A549 (cell line): Measurements from ENCODE around the gene COG3. TPM values are rescaled to one million over a fixed set of nuclear protein-coding genes. Genes with fewer than 3 reads are reported as not detected.

Experiments used
- ATAC-seq, 2 experiments: fragments of 200-7000 bp in 1 of 2; fragments of >200 bp in 1 of 2; cut with Nextera tagmentation in 1 of 2; cut with Tn5 transposase in 1 of 2; 3 replicates each; pipeline versions ENCODE4 v1.8.0 to v1.9.1; 2018 to 2020; ENCODE audit warnings: mild to moderate bottlenecking in 1 of 2, moderate library complexity in 1 of 2
- CTCF ChIA-PET: fragments of 300-600 bp; sonication (Branson Sonifier 250); formaldehyde crosslinking; extraction: SDS; loops from one replicate; lab custom pipeline; 2021; ENCODE audit warnings: antibody characterized with exemption, inconsistent platforms; lab: Yijun Ruan, JAX
- POLR2A ChIA-PET: fragments of 350-600 bp; formaldehyde crosslinking; extraction: SDS; loops from one replicate; lab custom pipeline; 2021; ENCODE audit warnings: antibody characterized with exemption, inconsistent platforms; lab: Yijun Ruan, JAX
- DNase-seq, 2 experiments: peaks; one replicate each; pipeline versions ENCODE4 v3.0.0 to v3.0.0-alpha.2; 2011 to 2016; ENCODE audit warnings: low read depth in 1 of 2, low spot score in 1 of 2
- FAIRE-seq: peaks from 2 replicates; lab custom pipeline; 2011; peaks lifted over from hg19 to GRCh38; lab: Jason Lieb, UNC
- H3K27ac ChIP-seq, 2 experiments: fragments of >200 bp; sonication (Bioruptor Twin); formaldehyde crosslinking; 3 replicates each; pipeline ENCODE4 v1.5.1; 2016 to 2017
- H3K4me1 ChIP-seq: fragments of >200 bp; sonication (Bioruptor Twin); formaldehyde crosslinking; 3 replicates; pipeline ENCODE4 v1.6.1; 2016
- H3K4me2 ChIP-seq: fragments of >200 bp; sonication (Bioruptor Twin); formaldehyde crosslinking; 3 replicates; pipeline ENCODE4 v1.6.1; 2016
- H3K4me3 ChIP-seq: fragments of >200 bp; sonication (Bioruptor Twin); formaldehyde crosslinking; 3 replicates; pipeline ENCODE4 v1.5.1; 2016
- H3K9me3 ChIP-seq: fragments of >200 bp; sonication (Bioruptor Twin); formaldehyde crosslinking; 3 replicates; pipeline ENCODE4 v1.6.1; 2016
- BCL3 ChIP-seq: fragments of >200 bp; sonication (Bioruptor Twin); formaldehyde crosslinking; IDR thresholded peaks from 3 replicates; pipeline ENCODE4 v1.6.1; 2016
- CBX2 ChIP-seq: fragments of 200-600 bp; sonication (generic); IDR thresholded peaks from 2 replicates; pipeline ENCODE4 v1.6.1; 2016; ENCODE audit warnings: low read depth, mild to moderate bottlenecking, borderline replicate concordance
- CHD2 ChIP-seq: fragments of 150-350 bp; IDR thresholded peaks from 2 replicates; pipeline ENCODE4 v1.6.1; 2014; ENCODE audit warnings: low read length; ENCODE audit not compliant: partially characterized antibody
- CHD4 ChIP-seq: fragments of 200-600 bp; sonication (generic); IDR thresholded peaks from 2 replicates; pipeline ENCODE4 v1.6.1; 2016; ENCODE audit warnings: antibody characterized with exemption, mild to moderate bottlenecking, borderline replicate concordance
- FOSL2 ChIP-seq, 2 experiments: fragments of 450-650 bp in 1 of 2; fragments of >200 bp in 1 of 2; sonication (Bioruptor Twin) in 1 of 2; formaldehyde crosslinking; IDR thresholded peaks; 2 replicates each; pipeline versions ENCODE4 v1.5.0 to v1.6.1; 2016 to 2020; ENCODE audit warnings: mild to moderate bottlenecking in 1 of 2, moderate library complexity in 1 of 2
- HEYL ChIP-seq: fragments of 250-450 bp; sonication (Bioruptor Pico); IDR thresholded peaks from 2 replicates; pipeline ENCODE4 v1.8.0; 2021; ENCODE audit warnings: mild to moderate bottlenecking, moderate library complexity
- MAFK ChIP-seq: fragments of 450-650 bp; IDR thresholded peaks from 2 replicates; pipeline ENCODE4 v1.6.1; 2014; ENCODE audit not compliant: partially characterized antibody
- MAZ ChIP-seq: fragments of 150-350 bp; IDR thresholded peaks from 2 replicates; pipeline ENCODE4 v1.6.1; 2014; ENCODE audit warnings: antibody characterized with exemption, low read depth, low read length, borderline replicate concordance
- MYC ChIP-seq: IDR thresholded peaks from 2 replicates; pipeline ENCODE4 v1.6.1; 2012; ENCODE audit warnings: mild to moderate bottlenecking, inconsistent platforms, low read length, improper control_type of control experiment, borderline replicate concordance
- NFE2L2 ChIP-seq: fragments of 150-350 bp; conservative IDR thresholded peaks from 2 replicates; pipeline ENCODE4 v1.6.1; 2014; ENCODE audit warnings: low read length
- NR3C1 ChIP-seq: fragments of >200 bp; sonication (Bioruptor Twin); formaldehyde crosslinking; IDR thresholded peaks from 3 replicates; pipeline ENCODE4 v1.6.1; 2017
- POLR2A ChIP-seq: IDR thresholded peaks from 2 replicates; pipeline ENCODE4 v1.6.1; 2012; ENCODE audit warnings: mild to moderate bottlenecking, low read length
- RAD21 ChIP-seq, 2 experiments: fragments of >200 bp in 1 of 2; sonication (Bioruptor Twin) in 1 of 2; formaldehyde crosslinking in 1 of 2; IDR thresholded peaks in 1 of 2; conservative IDR thresholded peaks in 1 of 2; 2 replicates in 1 of 2; 3 replicates in 1 of 2; pipeline ENCODE4 v1.6.1; 2012 to 2018; ENCODE audit warnings: inconsistent platforms in 1 of 2
- RFX5 ChIP-seq: fragments of 450-650 bp; IDR thresholded peaks from 2 replicates; pipeline ENCODE4 v1.7.1; 2014; ENCODE audit warnings: antibody characterized with exemption, mild to moderate bottlenecking, moderate library complexity
- SMC3 ChIP-seq: fragments of >200 bp; sonication (Bioruptor Twin); formaldehyde crosslinking; IDR thresholded peaks from 3 replicates; pipeline ENCODE4 v1.6.1; 2018; ENCODE audit warnings: inconsistent platforms
- TFCP2L1 ChIP-seq: fragments of 250-450 bp; sonication (Bioruptor Pico); IDR thresholded peaks from 2 replicates; pipeline ENCODE4 v1.5.0; 2021; ENCODE audit warnings: mild to moderate bottlenecking
- TP53 ChIP-seq: fragments of 250-450 bp; sonication (Bioruptor Pico); IDR thresholded peaks from 2 replicates; pipeline ENCODE4 v1.5.0; 2021; ENCODE audit warnings: mild to moderate bottlenecking, moderate library complexity
- ZC3H11A ChIP-seq: fragments of 450-650 bp; IDR thresholded peaks from 2 replicates; pipeline ENCODE4 v1.6.1; 2014; ENCODE audit warnings: antibody characterized with exemption, mild to moderate bottlenecking
- WGBS: methylation state at CpG from one replicate; pipeline ENCODE4 v1.1.6; 2017; ENCODE audit errors: missing lambda C conversion rate; 5-methylcytosine and 5-hydroxymethylcytosine counted together
- polyA plus RNA-seq, 4 experiments: library from polyadenylated mRNA; depleted of rRNA in 3 of 4; stranded (reverse); fragments of >200 nt; fragmentation: RNase III in 1 of 4; extraction: RNeasy Plus Mini Kit Qiagen cat#74134 plus additional on column Dnase treatment in 1 of 4; gene quantifications; 2 replicates in 3 of 4; 3 replicates in 1 of 4; pipeline ENCODE4 v1.2.3, GENCODE V29; 2011 to 2017
- TF ChIP-seq, protein P1 (sequence below): fragments of >200 bp; sonication (Bioruptor Twin); formaldehyde crosslinking; IDR thresholded peaks from 3 replicates; pipeline ENCODE4 v1.5.1; 2016
- TF ChIP-seq, protein P2 (sequence below): fragments of 450-650 bp; IDR thresholded peaks from 2 replicates; pipeline ENCODE4 v1.6.1; 2014; ENCODE audit warnings: antibody characterized with exemption
- TF ChIP-seq, protein P3 (sequence below): IDR thresholded peaks from 2 replicates; pipeline ENCODE4 v1.6.1; 2012

Gene COG3
- polyA plus RNA-seq, 2 of the 4 experiments (the other 2 are of a cell fraction), result 8.2 to 23.3 TPM

DNA sequence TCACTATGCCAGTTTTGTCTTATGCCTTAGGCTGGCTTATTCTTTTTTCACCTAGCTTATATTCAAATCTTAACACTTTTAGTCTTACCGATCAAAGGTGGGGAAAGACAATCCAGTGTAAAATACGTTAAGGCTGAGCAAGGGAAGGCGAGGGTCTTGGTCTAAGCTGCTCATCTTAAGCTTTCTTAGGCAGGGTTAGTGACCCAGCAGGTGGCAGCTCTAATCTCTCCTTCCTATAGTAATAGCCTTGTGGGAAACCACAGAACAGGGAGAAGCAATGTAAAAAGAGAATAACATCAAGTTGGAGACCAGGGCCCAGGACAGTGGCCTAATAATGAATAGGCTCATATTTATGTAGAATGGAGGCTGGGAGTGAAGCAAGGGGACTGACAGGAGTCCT, 45.9 kb downstream of the COG3 start:
- 95% methylated on average over 3 of the region's 3 CpGs for WGBS
- ATAC-seq (0 out of 6 replicates have a peak, but pooled peaks of 1 of the 2 experiments have one; percentile 24), FAIRE-seq (no peak), DNase-seq (no peak)
- H3K9me3 ChIP-seq, result no peaks in the 10 kb centered on the region
- H3K4me1 ChIP-seq, result no peaks in the 10 kb centered on the region
- no peak overlapping the region for H3K27ac ChIP-seq
- H3K4me2 ChIP-seq, result no peak overlapping the region
- no peak for TF ChIP-seq CHD4
- POLR2A ChIA-PET, result no interaction called here
- H3K4me3 ChIP-seq, result no peak overlapping the region
- CTCF ChIA-PET, result no interaction called here

DNA sequence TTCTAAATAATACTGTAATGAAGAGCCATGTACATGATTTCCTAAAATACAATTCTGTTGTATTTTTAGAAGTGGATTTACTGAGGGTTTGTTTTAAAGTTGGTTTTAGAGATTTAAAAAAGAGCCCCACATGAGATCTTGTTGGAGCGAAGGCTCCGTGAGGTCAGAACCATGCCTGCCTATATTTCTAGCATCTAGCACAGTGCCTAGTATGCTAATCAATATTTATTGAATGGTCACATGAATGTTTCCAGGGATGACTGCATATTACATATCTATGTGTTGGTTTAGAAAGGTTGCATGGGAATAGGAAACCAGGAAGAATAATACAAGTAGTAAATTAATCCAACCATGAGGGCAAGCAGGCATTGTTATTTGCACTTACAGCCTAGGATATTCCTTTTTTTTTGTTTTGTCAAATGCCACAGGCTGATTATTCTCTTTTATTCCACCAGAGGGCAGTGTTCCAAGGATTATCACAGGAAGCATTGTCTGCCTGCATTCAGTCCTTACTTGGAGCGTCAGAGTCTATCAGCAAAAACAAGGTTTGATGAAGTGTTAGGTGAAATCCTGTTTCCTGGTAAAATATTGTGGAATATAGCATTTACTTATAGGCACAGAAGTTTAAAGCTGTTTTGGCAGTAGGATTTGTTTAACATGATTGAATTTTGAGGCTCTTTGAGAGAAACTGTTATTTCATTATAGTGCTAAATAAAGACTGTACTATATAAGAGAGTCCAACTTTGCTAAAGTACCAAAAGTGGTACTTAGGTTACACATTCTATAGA, 46.8 kb downstream of the COG3 start:
- CTCF ChIA-PET, result interaction anchor here (0.6 to 1.0 kb wide), 8 partner anchors 8 to 498 kb away, joined by 3 to 6 read pairs (median 4); no protein-coding TSS in a partner anchor
- FAIRE-seq (peak; percentile 74), ATAC-seq (peak; percentile 68 to 82; a peak in 5 of 6 replicates), DNase-seq (peak; percentile 30 to 64)
- no peak overlapping the region for H3K4me3 ChIP-seq
- TF ChIP-seq, protein P1, sequence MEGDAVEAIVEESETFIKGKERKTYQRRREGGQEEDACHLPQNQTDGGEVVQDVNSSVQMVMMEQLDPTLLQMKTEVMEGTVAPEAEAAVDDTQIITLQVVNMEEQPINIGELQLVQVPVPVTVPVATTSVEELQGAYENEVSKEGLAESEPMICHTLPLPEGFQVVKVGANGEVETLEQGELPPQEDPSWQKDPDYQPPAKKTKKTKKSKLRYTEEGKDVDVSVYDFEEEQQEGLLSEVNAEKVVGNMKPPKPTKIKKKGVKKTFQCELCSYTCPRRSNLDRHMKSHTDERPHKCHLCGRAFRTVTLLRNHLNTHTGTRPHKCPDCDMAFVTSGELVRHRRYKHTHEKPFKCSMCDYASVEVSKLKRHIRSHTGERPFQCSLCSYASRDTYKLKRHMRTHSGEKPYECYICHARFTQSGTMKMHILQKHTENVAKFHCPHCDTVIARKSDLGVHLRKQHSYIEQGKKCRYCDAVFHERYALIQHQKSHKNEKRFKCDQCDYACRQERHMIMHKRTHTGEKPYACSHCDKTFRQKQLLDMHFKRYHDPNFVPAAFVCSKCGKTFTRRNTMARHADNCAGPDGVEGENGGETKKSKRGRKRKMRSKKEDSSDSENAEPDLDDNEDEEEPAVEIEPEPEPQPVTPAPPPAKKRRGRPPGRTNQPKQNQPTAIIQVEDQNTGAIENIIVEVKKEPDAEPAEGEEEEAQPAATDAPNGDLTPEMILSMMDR, result peak; percentile 59
- TF ChIP-seq RFX5 (no peak), ZC3H11A (no peak), RAD21 (conservative IDR thresholded peaks at IDR 0.05 in 1 of 2, IDR thresholded peaks at IDR 0.05 in 1 of 2) (peak; percentile 50 to 51; a peak in 4 of 5 replicates), MAZ (no peak), FOSL2 (IDR thresholded peaks at IDR 0.05) (no peak), FOSL2 (CRISPR knock-in tag; IDR thresholded peaks at IDR 0.05) (no peak), NR3C1 (no peak), BCL3 (no peak), MAFK (no peak), MYC (no peak), CBX2 (no peak), POLR2A (no peak), TP53 (CRISPR knock-in tag) (no peak), NFE2L2 (no peak), SMC3 (peak; percentile 49), CHD2 (no peak), TFCP2L1 (CRISPR knock-in tag) (no peak), HEYL (CRISPR knock-in tag) (no peak)
- TF ChIP-seq, protein P2, sequence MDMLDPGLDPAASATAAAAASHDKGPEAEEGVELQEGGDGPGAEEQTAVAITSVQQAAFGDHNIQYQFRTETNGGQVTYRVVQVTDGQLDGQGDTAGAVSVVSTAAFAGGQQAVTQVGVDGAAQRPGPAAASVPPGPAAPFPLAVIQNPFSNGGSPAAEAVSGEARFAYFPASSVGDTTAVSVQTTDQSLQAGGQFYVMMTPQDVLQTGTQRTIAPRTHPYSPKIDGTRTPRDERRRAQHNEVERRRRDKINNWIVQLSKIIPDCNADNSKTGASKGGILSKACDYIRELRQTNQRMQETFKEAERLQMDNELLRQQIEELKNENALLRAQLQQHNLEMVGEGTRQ, result no peak
- TF ChIP-seq, protein P3, sequence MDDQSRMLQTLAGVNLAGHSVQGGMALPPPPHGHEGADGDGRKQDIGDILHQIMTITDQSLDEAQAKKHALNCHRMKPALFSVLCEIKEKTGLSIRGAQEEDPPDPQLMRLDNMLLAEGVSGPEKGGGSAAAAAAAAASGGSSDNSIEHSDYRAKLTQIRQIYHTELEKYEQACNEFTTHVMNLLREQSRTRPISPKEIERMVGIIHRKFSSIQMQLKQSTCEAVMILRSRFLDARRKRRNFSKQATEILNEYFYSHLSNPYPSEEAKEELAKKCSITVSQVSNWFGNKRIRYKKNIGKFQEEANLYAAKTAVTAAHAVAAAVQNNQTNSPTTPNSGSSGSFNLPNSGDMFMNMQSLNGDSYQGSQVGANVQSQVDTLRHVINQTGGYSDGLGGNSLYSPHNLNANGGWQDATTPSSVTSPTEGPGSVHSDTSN, result no peak
- POLR2A ChIA-PET, result no interaction called here
- H3K27ac ChIP-seq, result no peak overlapping the region
- H3K4me1 ChIP-seq, result no peaks in the 10 kb centered on the region
- WGBS, result 77% methylated on average over 3 of the region's 3 CpGs
- H3K4me2 ChIP-seq, result no peak overlapping the region
- no peaks in the 10 kb centered on the region for H3K9me3 ChIP-seq
